ENCODE measurements around the gene HIVEP2.

HIVEP2 gene

GRCh38 chr6:142830116-142830710 is 114.8 kb downstream of the HIVEP2 start:
- no peaks in the 10 kb centered on the region for H3K9me3 ChIP-seq (ENCODE audit: insufficient read depth, low read depth, low read length)
- H4K8ac ChIP-seq (ENCODE audit: low read depth, low read length), result no peak overlapping the region
- no peak overlapping the region for H3K4me2 ChIP-seq (ENCODE audit: low read length)
- no peaks in the 10 kb centered on the region for H3K79me2 ChIP-seq (ENCODE audit: control insufficient read depth, insufficient read depth, low read length, poor library complexity)
- no peak overlapping the region for H3K9ac ChIP-seq (ENCODE audit: low read length)
- H4K12ac ChIP-seq (ENCODE audit: low read depth, low read length), result no peak overlapping the region
- no peaks in the 10 kb centered on the region for H3K27me3 ChIP-seq (ENCODE audit: insufficient read depth, low read length)
- no peaks in the 10 kb centered on the region for H3K36me3 ChIP-seq (ENCODE audit: control insufficient read depth in 1 of 2, insufficient read depth in 2 of 2, low read length in 2 of 2)
- no peak overlapping the region for H4K91ac ChIP-seq (ENCODE audit: low read depth, low read length)
- no peak overlapping the region for H3K23ac ChIP-seq (ENCODE audit: low read length)
- H2AFZ ChIP-seq (ENCODE audit: insufficient read depth, low read length, poor library complexity), result no peak overlapping the region
- peaks cover 4 to 7% of the 10 kb centered on the region in 2 experiments for H3K4me1 ChIP-seq (ENCODE audit: control insufficient read depth in 1 of 2, insufficient read depth in 2 of 2, low read length in 2 of 2)
- no peak overlapping the region for H2BK120ac ChIP-seq (ENCODE audit: insufficient read depth, low read length, poor library complexity)
- no peak for DNase-seq
- no peak overlapping the region for H2BK5ac ChIP-seq (ENCODE audit: low read depth, low read length, poor library complexity)
- H3K79me1 ChIP-seq (ENCODE audit: low read length), result no peaks in the 10 kb centered on the region
- H3K4me3 ChIP-seq (ENCODE audit: low read depth, low read length), result no peak overlapping the region
- no peak overlapping the region for H2AK5ac ChIP-seq (ENCODE audit: low read length)
- H3K14ac ChIP-seq (ENCODE audit: low read length), result no peak overlapping the region
- no peak overlapping the region for H3K18ac ChIP-seq (ENCODE audit: low read length)
- H3K27ac ChIP-seq (ENCODE audit: low read depth, low read length), result no peak overlapping the region
- WGBS (ENCODE audit: extremely low coverage, insufficient coverage, insufficient read length), result no CpG with 5 or more reads among the region's 5 CpGs
- no peak overlapping the region for H3K4ac ChIP-seq (ENCODE audit: low read depth, low read length)
- no peak overlapping the region for H2BK12ac ChIP-seq (ENCODE audit: low read length)

DNA sequence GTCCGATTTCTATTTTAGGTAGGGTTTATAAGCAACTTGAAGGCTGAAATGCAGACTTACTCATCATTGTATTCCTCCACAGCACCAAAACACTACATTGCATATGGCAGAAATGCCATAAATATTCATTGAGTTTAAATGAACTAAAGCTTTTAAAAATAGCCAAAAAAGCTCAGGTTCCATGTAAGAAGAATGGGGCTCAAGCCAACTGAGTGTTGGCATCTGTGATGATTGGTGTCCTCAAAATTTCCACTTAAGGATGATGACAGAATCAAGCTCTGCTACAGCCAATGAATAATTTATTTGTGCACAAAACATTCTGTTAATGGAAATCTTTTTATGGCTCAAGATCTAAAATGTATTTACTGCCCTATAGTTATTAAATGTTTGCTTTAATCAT is 115.4 kb downstream of the HIVEP2 start:
- H3K27me3 ChIP-seq (ENCODE audit: insufficient read depth, low read length), result no peaks in the 10 kb centered on the region
- no peak overlapping the region for H2AFZ ChIP-seq (ENCODE audit: insufficient read depth, low read length, poor library complexity)
- no peak overlapping the region for H3K4ac ChIP-seq (ENCODE audit: low read depth, low read length)
- no peak overlapping the region for H3K4me3 ChIP-seq (ENCODE audit: low read depth, low read length)
- H4K91ac ChIP-seq (ENCODE audit: low read depth, low read length), result no peak overlapping the region
- no peaks in the 10 kb centered on the region for H3K36me3 ChIP-seq (ENCODE audit: control insufficient read depth in 1 of 2, insufficient read depth in 2 of 2, low read length in 2 of 2)
- H2BK12ac ChIP-seq (ENCODE audit: low read length), result no peak overlapping the region
- no peak overlapping the region for H3K27ac ChIP-seq (ENCODE audit: low read depth, low read length)
- no peak overlapping the region for H3K18ac ChIP-seq (ENCODE audit: low read length)
- H3K79me2 ChIP-seq (ENCODE audit: control insufficient read depth, insufficient read depth, low read length, poor library complexity), result no peaks in the 10 kb centered on the region
- no CpG with 5 or more reads among the region's 1 CpG for WGBS (ENCODE audit: extremely low coverage, insufficient coverage, insufficient read length)
- H4K12ac ChIP-seq (ENCODE audit: low read depth, low read length), result no peak overlapping the region
- H3K79me1 ChIP-seq (ENCODE audit: low read length), result no peaks in the 10 kb centered on the region
- H3K14ac ChIP-seq (ENCODE audit: low read length), result no peak overlapping the region
- no peak overlapping the region for H2AK5ac ChIP-seq (ENCODE audit: low read length)
- H3K9ac ChIP-seq (ENCODE audit: low read length), result no peak overlapping the region
- no peak overlapping the region for H3K23ac ChIP-seq (ENCODE audit: low read length)
- H3K9me3 ChIP-seq (ENCODE audit: insufficient read depth, low read depth, low read length), result no peaks in the 10 kb centered on the region
- no peak for DNase-seq
- peaks cover 4 to 8% of the 10 kb centered on the region in 2 experiments for H3K4me1 ChIP-seq (ENCODE audit: control insufficient read depth in 1 of 2, insufficient read depth in 2 of 2, low read length in 2 of 2)
- H2BK5ac ChIP-seq (ENCODE audit: low read depth, low read length, poor library complexity), result no peak overlapping the region
- no peak overlapping the region for H2BK120ac ChIP-seq (ENCODE audit: insufficient read depth, low read length, poor library complexity)
- no peak overlapping the region for H3K4me2 ChIP-seq (ENCODE audit: low read length)
- no peak overlapping the region for H4K8ac ChIP-seq (ENCODE audit: low read depth, low read length)

- no peak overlapping the region for H3K14ac ChIP-seq (ENCODE audit: low read length)
- H3K18ac ChIP-seq (ENCODE audit: low read length), result no peak overlapping the region
- H3K4ac ChIP-seq (ENCODE audit: low read depth, low read length), result no peak overlapping the region
- no peaks in the 10 kb centered on the region for H3K79me2 ChIP-seq (ENCODE audit: control insufficient read depth, insufficient read depth, low read length, poor library complexity)
- H3K4me3 ChIP-seq (ENCODE audit: low read depth, low read length), result no peak overlapping the region
- H3K27ac ChIP-seq (ENCODE audit: low read depth, low read length), result no peak overlapping the region
- H3K23ac ChIP-seq (ENCODE audit: low read length), result no peak overlapping the region
- H3K4me1 ChIP-seq (ENCODE audit: control insufficient read depth in 1 of 2, insufficient read depth in 2 of 2, low read length in 2 of 2), result peaks cover 6 to 16% of the 10 kb centered on the region in 2 experiments
- no peak for DNase-seq
- no peaks in the 10 kb centered on the region for H3K9me3 ChIP-seq (ENCODE audit: insufficient read depth, low read depth, low read length)
- H2AFZ ChIP-seq (ENCODE audit: insufficient read depth, low read length, poor library complexity), result no peak overlapping the region
- H2AK5ac ChIP-seq (ENCODE audit: low read length), result no peak overlapping the region
- H3K4me2 ChIP-seq (ENCODE audit: low read length), result no peak overlapping the region
- no peaks in the 10 kb centered on the region for H3K36me3 ChIP-seq (ENCODE audit: control insufficient read depth in 1 of 2, insufficient read depth in 2 of 2, low read length in 2 of 2)
- H2BK120ac ChIP-seq (ENCODE audit: insufficient read depth, low read length, poor library complexity), result no peak overlapping the region
- no peak overlapping the region for H2BK12ac ChIP-seq (ENCODE audit: low read length)
- no peaks in the 10 kb centered on the region for H3K79me1 ChIP-seq (ENCODE audit: low read length)
- H4K8ac ChIP-seq (ENCODE audit: low read depth, low read length), result no peak overlapping the region
- H3K27me3 ChIP-seq (ENCODE audit: insufficient read depth, low read length), result no peaks in the 10 kb centered on the region
- no peak overlapping the region for H4K12ac ChIP-seq (ENCODE audit: low read depth, low read length)
- no peak overlapping the region for H2BK5ac ChIP-seq (ENCODE audit: low read depth, low read length, poor library complexity)
- no peak overlapping the region for H3K9ac ChIP-seq (ENCODE audit: low read length)
- H4K91ac ChIP-seq (ENCODE audit: low read depth, low read length), result no peak overlapping the region
- WGBS (ENCODE audit: extremely low coverage, insufficient coverage, insufficient read length), result no CpG with 5 or more reads among the region's 4 CpGs
Observed at GRCh38 chr6:142827991-142828390, 117.0 kb downstream of the HIVEP2 start.

GRCh38 chr6:142827369-142827768 is 117.6 kb downstream of the HIVEP2 start:
- no peak for DNase-seq
- H2BK120ac ChIP-seq (ENCODE audit: insufficient read depth, low read length, poor library complexity), result no peak overlapping the region
- H4K12ac ChIP-seq (ENCODE audit: low read depth, low read length), result no peak overlapping the region
- no peak overlapping the region for H4K8ac ChIP-seq (ENCODE audit: low read depth, low read length)
- H3K27me3 ChIP-seq (ENCODE audit: insufficient read depth, low read length), result no peaks in the 10 kb centered on the region
- no peak overlapping the region for H3K4me2 ChIP-seq (ENCODE audit: low read length)
- WGBS (ENCODE audit: extremely low coverage, insufficient coverage, insufficient read length), result no CpG with 5 or more reads among the region's 7 CpGs
- H3K79me2 ChIP-seq (ENCODE audit: control insufficient read depth, insufficient read depth, low read length, poor library complexity), result no peaks in the 10 kb centered on the region
- H3K4me3 ChIP-seq (ENCODE audit: low read depth, low read length), result no peak overlapping the region
- no peak overlapping the region for H3K23ac ChIP-seq (ENCODE audit: low read length)
- no peak overlapping the region for H2AFZ ChIP-seq (ENCODE audit: insufficient read depth, low read length, poor library complexity)
- H3K79me1 ChIP-seq (ENCODE audit: low read length), result no peaks in the 10 kb centered on the region
- no peak overlapping the region for H2BK12ac ChIP-seq (ENCODE audit: low read length)
- no peaks in the 10 kb centered on the region for H3K36me3 ChIP-seq (ENCODE audit: control insufficient read depth in 1 of 2, insufficient read depth in 2 of 2, low read length in 2 of 2)
- H2AK5ac ChIP-seq (ENCODE audit: low read length), result no peak overlapping the region
- H3K27ac ChIP-seq (ENCODE audit: low read depth, low read length), result no peak overlapping the region
- no peak overlapping the region for H3K14ac ChIP-seq (ENCODE audit: low read length)
- no peak overlapping the region for H3K9ac ChIP-seq (ENCODE audit: low read length)
- H3K4ac ChIP-seq (ENCODE audit: low read depth, low read length), result no peak overlapping the region
- no peak overlapping the region for H4K91ac ChIP-seq (ENCODE audit: low read depth, low read length)
- peaks cover 6 to 17% of the 10 kb centered on the region in 2 experiments for H3K4me1 ChIP-seq (ENCODE audit: control insufficient read depth in 1 of 2, insufficient read depth in 2 of 2, low read length in 2 of 2)
- H3K9me3 ChIP-seq (ENCODE audit: insufficient read depth, low read depth, low read length), result no peaks in the 10 kb centered on the region
- no peak overlapping the region for H3K18ac ChIP-seq (ENCODE audit: low read length)
- no peak overlapping the region for H2BK5ac ChIP-seq (ENCODE audit: low read depth, low read length, poor library complexity)

Data from trophoblast cell (in vitro differentiated cells and primary cell).